ENCODE measurements around the gene ACVR1. TPM values are rescaled to one million over a fixed set of nuclear protein-coding genes. Genes with fewer than 3 reads are reported as not detected.

ACVR1 gene
- total and polyA plus RNA-seq, 9 of the 15 experiments (the other 6 are each of a cell fraction or from before 2014, with no cell fraction given): 3.8 to 14.3 (median 6.9) TPM

- TF ChIP-seq, protein P1, sequence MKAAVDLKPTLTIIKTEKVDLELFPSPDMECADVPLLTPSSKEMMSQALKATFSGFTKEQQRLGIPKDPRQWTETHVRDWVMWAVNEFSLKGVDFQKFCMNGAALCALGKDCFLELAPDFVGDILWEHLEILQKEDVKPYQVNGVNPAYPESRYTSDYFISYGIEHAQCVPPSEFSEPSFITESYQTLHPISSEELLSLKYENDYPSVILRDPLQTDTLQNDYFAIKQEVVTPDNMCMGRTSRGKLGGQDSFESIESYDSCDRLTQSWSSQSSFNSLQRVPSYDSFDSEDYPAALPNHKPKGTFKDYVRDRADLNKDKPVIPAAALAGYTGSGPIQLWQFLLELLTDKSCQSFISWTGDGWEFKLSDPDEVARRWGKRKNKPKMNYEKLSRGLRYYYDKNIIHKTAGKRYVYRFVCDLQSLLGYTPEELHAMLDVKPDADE (conservative IDR thresholded peaks at IDR 0.05; ENCODE audit: control insufficient read depth, low read depth, low read length): peak; percentile 62; the same call in 1 of the 2 replicates
- TF ChIP-seq YY1 (IDR thresholded peaks at IDR 0.05; ENCODE audit: borderline replicate concordance in 1 of 3, control insufficient read depth in 1 of 3, extremely low read depth in 1 of 3, insufficient read depth in 3 of 3, insufficient read length in 1 of 3, insufficient replicate concordance in 2 of 3, low read depth in 1 of 3, low read length in 2 of 3): peak in 2 of 3 experiments; percentile 50 to 66
- no peak for TF ChIP-seq ELK1 (CRISPR knock-in tag; IDR thresholded peaks at IDR 0.05)
- TF ChIP-seq SP2 (IDR thresholded peaks at IDR 0.05; ENCODE audit: extremely low read depth, low read depth, low read length, poor library complexity, severe bottlenecking): no peak
- TF ChIP-seq SAFB2 (IDR thresholded peaks at IDR 0.05; ENCODE audit: borderline replicate concordance, low read depth, low read length, severe bottlenecking): no peak
- no peak for TF ChIP-seq CREB3L1 (IDR thresholded peaks at IDR 0.05; ENCODE audit: borderline replicate concordance, low read depth)
- TF ChIP-seq, protein P2, sequence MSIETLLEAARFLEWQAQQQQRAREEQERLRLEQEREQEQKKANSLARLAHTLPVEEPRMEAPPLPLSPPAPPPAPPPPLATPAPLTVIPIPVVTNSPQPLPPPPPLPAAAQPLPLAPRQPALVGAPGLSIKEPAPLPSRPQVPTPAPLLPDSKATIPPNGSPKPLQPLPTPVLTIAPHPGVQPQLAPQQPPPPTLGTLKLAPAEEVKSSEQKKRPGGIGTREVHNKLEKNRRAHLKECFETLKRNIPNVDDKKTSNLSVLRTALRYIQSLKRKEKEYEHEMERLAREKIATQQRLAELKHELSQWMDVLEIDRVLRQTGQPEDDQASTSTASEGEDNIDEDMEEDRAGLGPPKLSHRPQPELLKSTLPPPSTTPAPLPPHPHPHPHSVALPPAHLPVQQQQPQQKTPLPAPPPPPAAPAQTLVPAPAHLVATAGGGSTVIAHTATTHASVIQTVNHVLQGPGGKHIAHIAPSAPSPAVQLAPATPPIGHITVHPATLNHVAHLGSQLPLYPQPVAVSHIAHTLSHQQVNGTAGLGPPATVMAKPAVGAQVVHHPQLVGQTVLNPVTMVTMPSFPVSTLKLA (conservative IDR thresholded peaks at IDR 0.05): peak in 1 of 2 experiments; percentile 66; a peak in 2 of 4 replicates
- TF ChIP-seq ZNF609 (CRISPR knock-in tag; IDR thresholded peaks at IDR 0.05; ENCODE audit: borderline replicate concordance): no peak
- peak; percentile 84 for TF ChIP-seq ELF1 (tag; IDR thresholded peaks at IDR 0.05)
- TF ChIP-seq SRSF7 (optimal IDR thresholded peaks at IDR 0.05; ENCODE audit: low read depth, low read length): no peak
- peak; percentile 58 for TF ChIP-seq HCFC1 (IDR thresholded peaks at IDR 0.05; ENCODE audit: low read depth, low read length)
- no peak for TF ChIP-seq NELFE (IDR thresholded peaks at IDR 0.05; ENCODE audit: insufficient read depth, insufficient read length)
- TF ChIP-seq, protein P3, sequence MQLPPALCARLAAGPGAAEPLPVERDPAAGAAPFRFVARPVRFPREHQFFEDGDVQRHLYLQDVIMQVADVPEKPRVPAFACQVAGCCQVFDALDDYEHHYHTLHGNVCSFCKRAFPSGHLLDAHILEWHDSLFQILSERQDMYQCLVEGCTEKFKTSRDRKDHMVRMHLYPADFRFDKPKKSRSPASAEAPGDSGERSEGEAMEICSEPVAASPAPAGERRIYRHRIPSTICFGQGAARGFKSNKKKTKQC (CRISPR knock-in tag; IDR thresholded peaks at IDR 0.05): no peak
Measured at GRCh38 chr2:157876066-157876785, at the start of gene ACVR1 (continued).

Data from K562 (cell line).